GM20431 (cell line): ENCODE results near the gene GSTM3.

Experiments
- in situ Hi-C: fragments of 300-500 bp; cut with MseI, MboI; formaldehyde crosslinking; loops from one replicate; pipeline ENCODE4 v1.15.0; 2020; ENCODE audit warnings: low sequenced_read_pairs; ENCODE audit not compliant: unreplicated experiment

The GSTM3 gene

DNA sequence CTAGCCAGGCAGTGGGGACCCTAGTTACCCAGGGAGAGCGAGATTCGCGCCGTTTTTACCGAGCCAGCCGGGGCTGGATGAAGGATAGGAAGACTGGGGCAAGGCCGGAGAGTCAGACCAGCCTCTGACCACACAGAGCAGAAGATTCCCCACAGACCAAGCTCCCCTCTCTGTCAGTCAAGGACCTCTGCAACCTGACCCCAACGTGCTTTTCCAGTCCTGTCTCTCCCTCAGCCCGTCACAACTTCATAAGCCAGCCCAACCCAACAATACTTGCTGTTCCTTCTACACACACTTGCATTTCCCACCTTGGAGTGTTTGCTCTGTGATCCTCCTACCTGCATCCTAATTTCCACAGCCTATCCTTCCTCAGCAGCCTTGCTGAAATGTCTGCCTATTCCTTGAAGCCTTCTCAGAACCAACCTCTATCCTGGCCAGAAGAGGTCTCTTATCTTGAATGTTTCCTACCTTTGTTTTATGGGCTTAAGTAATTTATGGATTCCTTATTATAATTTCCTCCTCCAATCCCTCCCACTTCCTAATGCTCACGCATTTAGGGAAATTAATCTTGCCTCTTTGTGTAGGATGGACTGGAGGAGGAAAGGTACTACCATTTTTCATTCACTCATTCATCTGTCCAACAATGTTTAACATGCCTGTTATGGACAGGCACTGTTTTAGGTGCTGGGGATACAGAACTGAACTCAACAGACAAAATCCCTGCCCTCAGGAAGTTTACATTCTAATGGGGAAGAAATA is at the start of gene GSTM3:
Gene GSTM3 (minus strand): TSS at position 424 of the 759 bp plus-strand sequence. CDS start 751 bp downstream, outside the sequence.
- in situ Hi-C loops, result no loop called here

DNA sequence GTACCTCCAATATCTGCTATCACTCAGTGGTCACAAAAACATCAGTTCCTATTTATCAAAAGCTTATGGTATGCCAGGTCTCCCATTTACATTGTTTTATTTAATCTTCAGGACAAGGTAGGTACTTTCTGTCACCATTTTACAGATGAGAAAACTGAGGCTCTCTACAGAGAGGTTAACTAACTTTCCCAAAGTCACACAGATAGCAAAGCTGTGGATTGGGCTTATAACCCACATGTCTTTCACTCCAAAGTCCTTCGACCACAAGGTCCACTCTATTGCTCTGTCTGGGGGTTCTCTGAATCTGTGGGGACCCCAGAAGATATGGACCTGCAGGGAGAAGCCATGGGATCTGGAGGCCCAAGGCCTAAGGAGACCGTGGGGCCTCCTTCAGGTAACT is 49.5 kb upstream of the GSTM3 start:
- in situ Hi-C loops, result no loop called here

DNA sequence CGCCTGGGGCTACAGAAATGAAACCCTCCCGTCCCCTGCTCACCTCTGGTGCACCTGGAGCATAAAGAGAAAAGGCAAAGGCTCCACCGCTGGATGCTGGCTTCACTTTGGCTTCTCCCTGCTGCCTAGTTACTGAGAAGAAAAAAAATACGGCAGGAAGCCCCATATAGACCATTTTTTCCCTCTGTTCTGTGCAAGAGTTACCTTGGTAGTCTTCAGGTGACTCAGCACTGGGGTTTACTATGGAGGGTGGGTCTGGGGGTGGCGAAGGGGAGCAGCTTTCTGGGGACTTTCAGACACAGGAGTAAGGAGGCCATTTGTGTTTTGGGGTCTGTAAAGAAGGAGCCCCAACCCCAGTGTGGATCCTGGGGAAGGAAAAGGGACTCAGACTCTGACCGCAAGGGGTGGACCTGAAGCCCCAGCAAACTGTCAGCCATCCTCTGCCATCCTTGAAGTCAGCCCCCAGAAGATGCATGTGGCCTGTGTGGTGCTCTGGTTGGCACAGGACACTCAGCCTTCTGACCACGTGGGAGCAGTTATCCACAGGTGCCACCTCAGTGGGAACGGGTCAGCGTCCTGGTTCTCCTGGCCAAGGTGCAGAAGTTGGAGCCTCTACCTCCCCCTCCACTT is 48.8 kb upstream of the GSTM3 start:
- in situ Hi-C loops, result no loop called here

DNA sequence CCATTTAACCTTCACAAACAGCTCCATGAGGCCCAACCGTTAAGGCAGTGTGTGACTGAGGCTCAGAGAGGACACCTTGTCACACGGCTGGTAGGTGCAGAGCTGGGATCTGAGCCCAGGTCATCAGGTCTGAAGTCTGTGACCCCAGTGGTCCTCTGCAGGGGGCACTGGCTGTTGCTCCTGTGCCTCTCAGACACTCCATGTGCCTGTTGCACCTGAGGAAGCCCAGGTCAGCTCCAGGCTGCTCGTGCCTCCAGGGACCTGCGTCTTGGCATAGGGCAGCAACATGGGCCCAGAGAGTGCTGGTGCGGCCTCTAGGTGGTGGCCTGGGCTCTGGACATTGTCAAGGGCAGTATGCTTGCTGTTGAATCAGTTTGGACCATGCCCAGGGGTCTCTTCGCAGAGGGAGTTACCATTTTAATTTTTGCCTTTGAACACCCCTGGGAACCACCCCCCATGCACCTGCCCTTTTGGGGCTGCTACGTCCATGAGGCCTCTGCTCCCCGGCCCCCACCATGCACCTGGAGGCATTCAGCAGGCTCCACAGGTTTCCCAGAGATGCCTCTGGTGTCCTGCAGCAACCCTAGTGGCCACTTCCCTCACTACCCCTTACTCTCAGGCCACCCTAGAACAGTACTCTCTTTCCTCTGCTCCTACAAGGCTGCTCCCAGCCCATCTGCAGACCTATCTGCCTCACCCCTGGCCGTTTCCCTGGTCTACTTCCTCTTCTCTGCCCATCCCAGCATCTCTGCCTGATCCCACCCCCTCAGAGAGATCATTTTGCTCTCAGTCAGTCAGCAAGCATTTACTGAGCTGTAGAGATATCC is 48.1 kb upstream of the GSTM3 start:
- in situ Hi-C loops, result no loop called here

DNA sequence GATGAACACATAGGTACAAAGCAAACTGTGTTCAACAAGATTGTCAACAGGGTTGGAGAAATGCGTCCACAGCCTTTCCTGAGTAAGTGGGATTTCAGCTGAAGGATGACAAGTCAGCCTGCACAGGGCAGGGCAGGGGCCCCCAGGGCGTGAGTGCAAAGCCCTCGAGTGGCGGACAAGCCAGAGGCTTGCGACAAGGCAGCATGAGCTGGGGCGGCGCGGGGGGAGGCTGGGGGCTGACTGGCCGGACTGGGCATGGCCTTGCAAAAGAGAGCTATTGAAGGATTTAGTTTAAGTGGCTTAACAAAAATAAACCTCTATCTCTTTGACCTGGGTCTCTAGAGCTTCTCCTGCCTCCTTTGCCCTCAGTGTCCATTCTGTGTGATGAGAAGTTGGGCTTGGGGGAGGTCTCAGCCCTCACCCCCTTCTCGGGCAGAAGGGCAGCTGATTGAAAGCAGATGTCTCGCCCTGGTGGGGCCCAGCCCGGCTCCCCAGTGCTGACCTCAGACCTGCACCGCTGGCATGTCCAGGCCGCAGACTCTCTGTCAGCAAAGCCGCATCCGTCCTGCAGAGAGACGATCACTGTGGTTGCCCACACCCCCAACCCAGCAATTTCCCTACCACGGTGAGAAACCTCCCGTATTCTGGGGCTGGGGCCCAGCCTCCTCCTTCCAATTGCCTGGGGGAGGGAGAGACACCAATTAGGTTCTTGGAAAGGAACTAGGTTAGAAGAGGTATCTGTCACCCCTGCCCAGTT is 47.2 kb upstream of the GSTM3 start:
- in situ Hi-C loops, result no loop called here

DNA sequence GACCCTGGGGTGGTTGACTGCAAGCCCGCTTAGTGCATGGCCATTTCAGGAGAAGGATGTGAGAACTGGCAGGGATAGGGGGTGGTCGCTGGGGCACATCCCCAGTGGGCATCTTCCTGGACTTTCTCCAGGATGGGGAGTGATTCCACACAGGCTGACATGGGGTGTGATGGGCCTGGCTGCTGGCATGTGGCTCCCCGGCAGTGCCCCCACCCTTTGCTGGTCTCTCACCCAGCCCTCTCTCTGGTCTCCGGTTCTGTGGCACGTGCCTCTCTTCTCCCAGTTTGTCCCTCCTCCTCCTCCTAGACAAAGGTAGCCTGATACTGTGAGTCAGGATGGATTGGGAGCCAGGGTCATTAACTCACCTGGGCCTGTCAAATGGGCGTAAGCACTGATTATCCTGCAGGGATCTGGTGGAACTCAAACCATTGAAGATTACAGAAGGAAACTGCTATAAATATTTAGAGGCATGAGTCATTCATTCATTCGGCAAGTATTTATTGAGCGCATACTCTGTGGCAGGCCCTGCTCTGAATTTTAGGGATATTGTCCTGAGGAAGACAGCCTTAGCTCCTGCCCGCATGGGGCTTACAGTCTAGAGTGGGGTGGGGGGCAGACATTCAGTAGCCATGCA is 46.5 kb upstream of the GSTM3 start:
- in situ Hi-C loops, result no loop called here

DNA sequence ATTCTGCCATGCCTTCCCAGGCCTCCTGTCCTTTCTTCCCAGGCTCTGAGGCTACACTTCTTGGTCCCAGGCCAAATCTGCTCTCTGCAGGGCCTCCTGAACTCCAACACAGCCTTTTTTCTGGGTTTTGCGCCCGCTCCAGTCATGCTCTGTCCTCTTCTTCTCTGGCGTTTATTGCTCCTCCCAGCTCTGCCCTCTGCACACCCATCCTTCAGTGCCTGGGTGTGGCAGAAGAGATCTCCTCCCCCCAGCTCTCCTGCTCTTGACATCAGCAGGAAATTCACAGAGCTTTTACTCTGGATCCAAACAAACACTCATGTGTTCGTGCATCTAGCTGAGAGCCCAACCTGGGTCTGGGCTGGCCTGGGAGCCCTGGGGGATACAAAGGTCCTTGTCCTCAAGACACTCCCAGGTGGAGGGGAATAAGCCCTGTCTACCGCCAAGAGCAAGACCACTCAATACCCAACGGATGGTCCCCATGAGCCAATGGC is 45.7 kb upstream of the GSTM3 start:
- in situ Hi-C loops, result no loop called here

DNA sequence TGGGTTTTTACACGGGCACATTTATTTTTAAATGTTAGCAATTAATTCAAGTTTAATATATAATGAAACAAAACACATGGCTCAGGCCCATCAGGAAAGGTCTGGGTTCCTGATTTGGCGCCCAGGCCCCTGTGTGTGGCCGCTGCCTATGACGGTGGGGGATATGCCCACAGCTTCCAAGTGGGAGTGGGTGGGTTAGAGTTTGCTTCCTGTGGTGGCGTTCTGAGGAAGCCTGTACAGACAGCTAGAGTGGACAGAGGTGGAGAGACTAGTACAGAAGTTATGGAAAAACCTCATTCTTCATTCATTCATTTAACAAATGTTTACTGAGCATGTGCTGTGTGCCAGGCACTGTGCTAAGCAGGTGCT is 45.3 kb upstream of the GSTM3 start:
- in situ Hi-C loops, result no loop called here

DNA sequence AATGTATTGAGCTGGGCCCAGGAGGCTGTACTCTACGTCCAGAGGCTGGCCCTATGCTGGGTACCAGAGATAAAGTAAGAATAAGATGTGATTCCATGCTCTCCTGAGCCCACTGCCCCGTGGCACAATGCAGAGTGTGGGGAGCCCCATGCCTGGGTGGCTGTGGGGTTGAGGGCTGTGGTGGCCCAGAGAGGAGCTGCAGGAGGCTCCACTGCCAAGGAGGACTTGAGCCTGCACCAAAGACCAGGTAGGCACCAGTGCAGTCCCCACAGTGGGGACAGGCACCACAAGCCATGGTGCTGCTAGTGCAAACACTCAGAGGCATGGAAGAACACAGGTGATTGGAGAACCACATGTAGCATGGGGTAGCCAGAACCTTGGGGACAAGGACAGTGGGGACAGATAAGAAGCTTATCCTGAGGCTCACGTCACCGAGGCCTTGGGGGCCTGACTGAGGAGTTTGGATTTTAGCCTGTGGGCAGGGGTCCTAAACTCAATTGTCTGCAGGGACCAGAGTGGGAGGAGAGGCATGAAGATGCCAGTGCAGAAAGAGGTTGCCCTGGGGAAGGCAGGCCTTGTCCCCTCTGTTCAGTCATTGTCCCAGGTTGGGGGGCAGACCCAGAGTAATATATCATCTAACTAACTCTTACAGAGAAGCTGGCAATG is 44.7 kb upstream of the GSTM3 start:
- in situ Hi-C loops, result no loop called here

DNA sequence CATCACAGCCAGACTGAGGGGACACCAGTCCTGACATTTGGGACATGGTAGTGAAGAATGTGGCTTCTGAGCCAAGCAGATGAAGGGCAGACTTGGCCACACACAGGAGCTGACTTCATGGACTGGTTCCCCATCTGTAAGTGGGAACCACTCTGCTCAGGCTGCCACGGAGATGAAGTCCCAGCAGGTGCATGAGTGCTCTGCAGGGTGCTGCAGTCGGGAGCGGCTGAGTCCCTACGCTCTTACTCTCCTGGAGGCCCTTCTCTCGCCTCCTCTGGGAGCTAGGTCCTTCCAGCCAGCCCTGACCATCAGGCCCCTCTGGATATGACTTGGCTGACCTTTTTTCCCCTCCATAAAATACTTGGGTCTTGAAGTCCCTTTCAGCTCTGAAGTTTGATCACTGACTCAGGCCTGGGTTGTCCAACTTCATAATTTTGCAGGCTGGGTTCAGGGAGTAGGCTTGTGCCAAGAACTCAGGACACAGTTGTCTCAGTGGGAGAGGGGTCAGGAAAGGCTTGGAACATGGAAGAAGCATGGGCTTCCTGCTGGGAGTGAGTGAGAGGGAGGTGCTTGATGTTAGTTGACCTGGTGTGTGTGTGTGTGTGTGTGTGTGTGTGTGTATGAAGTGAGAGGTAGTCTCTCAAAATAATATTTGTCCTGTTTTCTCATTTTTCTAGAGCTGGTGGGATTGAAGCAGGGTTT is 43.9 kb upstream of the GSTM3 start:
- in situ Hi-C loops, result no loop called here

DNA sequence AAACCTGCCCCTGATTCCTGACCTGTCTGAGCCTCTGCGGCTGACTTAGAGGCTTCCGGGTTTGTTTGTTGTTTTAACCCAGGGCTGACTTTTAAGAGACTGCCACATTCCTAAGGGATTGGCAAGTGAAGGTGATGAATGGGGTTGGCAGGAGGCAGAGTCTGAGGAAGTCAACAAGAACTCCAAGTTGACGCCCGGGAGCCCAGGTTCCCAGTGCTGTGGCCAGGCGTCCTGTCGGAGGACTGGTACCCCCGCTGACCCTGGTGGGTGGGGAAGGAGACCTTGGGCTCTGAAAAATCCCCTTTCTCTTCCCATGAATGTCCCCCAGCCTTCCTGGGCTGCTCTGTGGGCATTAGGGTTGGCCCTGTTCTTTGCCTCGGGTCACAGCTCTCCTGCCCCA is 42.6 kb upstream of the GSTM3 start:
- in situ Hi-C loops, result no loop called here

DNA sequence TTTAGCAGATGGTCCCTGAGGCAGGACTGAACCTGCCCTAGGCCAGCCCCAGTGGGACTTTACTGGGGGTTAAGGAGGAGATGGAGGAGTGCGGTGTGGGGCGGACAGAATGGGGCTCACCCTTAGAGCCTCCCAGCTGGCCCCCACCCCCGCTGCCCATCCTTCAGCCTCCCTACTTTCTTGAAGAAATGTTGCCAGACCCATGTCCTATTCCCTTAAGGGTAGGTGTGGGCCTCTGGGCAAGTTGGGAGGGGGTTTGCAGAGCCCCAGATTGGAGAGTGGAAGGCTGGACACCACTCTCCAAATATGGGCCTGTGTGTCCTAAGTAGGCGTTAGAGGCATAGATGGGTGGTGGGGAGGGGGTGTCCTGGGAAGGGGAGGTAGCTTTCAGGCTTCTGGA is 42.1 kb upstream of the GSTM3 start:
- in situ Hi-C loops, result no loop called here

DNA sequence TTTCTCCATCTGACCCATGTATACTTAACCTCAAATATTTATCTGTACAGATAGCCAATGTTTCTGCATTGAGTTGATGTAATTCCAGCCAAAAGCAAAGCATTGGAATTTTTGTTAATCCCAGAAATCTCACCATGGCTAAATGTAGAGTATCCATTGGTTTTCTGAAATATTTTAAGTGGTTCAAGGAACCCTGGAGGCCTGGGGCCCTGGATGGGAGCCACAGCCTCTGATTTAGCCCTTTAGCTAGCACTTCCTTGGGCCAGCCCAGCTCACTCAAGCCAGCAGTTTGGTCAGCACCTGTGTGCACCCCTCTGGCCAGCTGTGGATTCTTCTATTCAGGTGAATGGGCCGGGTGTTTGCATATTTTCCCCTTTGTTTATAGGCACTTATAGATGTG is 41.7 kb upstream of the GSTM3 start:
- in situ Hi-C loops, result no loop called here

DNA sequence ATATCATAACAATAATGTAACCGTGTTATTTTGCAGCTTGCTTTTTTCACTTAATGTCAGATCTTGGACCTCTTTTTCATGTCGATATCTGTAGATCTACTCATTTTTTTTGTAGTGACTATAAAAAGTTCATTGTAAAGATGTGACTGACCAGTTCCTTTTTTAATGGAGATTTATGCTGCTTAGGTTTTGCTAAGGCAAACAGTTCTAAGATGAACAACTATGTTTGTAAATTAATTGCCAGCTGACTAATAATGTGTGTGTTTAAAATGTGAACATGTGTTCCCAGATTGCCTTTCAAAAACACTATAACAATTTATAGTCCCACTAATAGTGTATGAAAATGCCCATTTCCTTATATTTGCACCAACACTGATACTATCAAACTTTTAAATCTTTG is 41.0 kb upstream of the GSTM3 start:
- in situ Hi-C loops, result no loop called here

DNA sequence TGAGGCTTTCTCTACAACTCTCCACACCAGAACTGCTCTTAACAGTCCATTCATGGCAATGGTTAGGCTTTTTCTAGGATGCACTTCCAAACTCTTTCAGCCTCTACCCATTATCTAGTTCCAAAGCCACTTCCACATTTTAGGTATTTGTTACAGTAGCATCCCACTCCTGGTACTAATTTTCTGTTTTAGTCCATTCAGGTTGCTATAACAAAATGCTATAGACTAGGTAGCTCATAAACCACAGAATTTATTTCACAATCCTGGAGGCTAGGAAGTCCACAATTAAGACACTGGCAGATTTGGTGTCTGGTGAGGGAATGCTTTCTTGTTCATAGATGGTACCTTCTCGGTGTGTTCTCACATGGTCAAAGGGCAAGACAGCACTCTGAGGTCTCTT is 40.1 kb upstream of the GSTM3 start:
- in situ Hi-C loops, result no loop called here

DNA sequence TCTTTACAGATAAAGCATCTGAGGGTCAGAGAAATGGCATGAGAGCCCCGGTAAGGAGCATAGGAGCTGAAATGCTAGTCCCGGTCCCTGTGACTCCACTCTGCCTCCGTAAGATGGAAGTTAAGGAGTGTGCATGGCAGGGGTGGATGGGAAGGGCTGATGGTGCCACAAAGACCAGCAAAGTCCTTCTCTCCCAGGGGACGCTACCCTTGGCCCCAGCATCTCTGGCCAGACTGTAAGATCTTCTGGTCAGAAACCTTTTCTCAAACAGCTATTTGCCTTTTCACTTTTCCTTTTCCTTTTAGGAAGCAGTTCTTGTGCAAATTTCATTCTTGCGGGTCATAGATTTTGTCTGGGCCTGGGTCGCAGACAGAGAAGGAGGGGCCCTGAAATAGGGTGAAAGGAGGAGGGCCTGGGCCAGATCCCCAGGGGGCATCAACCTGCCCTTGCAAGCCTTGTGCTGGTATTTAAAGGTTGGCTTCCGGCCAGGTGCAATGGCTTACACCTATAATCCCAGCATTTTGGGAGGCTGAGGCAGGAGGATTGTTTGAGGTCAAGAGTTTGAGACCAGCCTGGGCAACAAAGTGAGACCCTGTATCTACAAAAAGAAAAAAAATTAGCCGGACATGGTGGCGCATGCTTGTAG is 37.3 kb upstream of the GSTM3 start:
- in situ Hi-C loops, result loop anchor here (10.0 kb wide), 1 partner anchor 207 kb away; the partner anchor contains the start of gene AHCYL1

DNA sequence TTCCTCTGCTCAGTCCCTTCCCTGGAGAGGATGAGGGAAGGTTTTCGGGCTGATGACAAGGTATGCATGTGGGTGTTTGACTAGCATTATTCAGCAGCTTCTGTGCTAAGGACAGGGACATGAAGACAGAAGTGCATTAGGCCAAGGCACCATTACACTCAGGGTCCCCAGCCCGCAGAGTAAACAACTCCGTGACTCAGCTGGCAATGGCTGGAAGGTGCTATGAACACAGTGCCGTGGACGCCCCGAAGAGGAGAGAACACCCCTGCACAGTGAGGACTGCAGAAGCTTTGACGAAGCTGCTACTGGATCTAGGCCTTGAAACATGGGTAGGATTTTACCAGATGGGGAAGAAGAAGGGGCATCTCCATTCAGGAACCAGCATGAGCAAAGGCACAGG is 36.6 kb upstream of the GSTM3 start:
- in situ Hi-C loops, result loop anchor here (10.0 kb wide), 1 partner anchor 207 kb away; the partner anchor contains the start of gene AHCYL1

DNA sequence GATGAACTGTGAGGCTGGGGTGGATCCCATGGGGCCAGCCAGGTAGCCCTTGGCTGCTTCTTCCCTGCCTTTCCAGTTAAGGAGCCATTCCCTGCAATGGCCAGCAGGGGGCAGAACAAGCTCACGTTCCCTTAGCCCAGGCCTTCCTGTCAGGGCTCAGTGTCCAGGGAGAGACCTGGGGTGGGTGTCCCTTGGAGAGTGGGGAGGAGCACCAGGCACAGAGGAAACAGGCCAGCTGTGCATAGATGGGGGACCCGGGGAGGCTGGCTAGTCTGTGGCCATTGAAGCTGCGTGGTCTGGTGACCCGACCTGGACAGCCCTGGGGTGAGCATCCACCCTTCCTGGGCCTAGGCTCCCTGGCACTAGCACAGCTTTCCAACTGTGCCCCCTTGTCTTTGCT is 36.1 kb upstream of the GSTM3 start:
- in situ Hi-C loops, result loop anchor here (10.0 kb wide), 1 partner anchor 208 kb away; the partner anchor contains the start of gene AHCYL1
